GM10266 (cell line): ENCODE data around the gene KDM5C.

ENCODE experiments used
- DNase-seq: peaks from one replicate; pipeline ENCODE4 v3.0.0; 2012; ENCODE audit errors: extremely low spot score
- TF ChIP-seq, protein P1 (sequence below): IDR thresholded peaks from 2 replicates; pipeline ENCODE4 v1.5.1; 2012; ENCODE audit warnings: mild to moderate bottlenecking, low read depth; ENCODE audit not compliant: control insufficient read depth, insufficient read depth; ENCODE audit errors: missing control alignments

Gene KDM5C

DNA sequence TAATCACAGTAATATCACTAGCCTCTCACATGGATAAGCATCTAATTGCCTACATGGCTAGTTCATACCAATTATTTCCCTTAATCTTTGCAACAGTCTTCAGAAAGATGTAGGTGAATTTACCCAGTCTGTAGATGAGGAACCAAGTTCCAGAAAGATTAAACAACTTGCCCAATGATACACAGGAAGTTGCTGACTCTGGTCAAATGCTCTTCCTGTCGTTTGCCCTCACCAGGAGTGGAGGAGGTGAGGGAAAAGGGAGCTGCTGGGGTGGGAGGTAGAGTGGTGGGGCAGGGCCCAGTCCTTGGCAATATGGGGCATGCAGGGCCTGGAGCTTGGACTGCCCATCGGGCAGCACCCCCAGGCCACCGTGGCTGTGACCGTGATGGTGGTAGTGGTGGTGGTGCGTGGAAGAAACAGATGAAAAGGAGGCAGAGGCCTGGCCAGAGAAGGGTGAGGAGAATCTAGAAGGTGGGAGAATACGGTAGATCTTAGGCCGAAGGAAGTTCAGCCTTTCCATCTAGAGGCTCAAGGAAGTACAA is 2.3 kb upstream of the KDM5C start:
- no peak for DNase-seq
- TF ChIP-seq, protein P1, sequence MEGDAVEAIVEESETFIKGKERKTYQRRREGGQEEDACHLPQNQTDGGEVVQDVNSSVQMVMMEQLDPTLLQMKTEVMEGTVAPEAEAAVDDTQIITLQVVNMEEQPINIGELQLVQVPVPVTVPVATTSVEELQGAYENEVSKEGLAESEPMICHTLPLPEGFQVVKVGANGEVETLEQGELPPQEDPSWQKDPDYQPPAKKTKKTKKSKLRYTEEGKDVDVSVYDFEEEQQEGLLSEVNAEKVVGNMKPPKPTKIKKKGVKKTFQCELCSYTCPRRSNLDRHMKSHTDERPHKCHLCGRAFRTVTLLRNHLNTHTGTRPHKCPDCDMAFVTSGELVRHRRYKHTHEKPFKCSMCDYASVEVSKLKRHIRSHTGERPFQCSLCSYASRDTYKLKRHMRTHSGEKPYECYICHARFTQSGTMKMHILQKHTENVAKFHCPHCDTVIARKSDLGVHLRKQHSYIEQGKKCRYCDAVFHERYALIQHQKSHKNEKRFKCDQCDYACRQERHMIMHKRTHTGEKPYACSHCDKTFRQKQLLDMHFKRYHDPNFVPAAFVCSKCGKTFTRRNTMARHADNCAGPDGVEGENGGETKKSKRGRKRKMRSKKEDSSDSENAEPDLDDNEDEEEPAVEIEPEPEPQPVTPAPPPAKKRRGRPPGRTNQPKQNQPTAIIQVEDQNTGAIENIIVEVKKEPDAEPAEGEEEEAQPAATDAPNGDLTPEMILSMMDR = no peak

GRCh38 chrX:53223955-53224859 is 800 bp downstream of the KDM5C start:
- DNase-seq = no peak
- TF ChIP-seq, protein P1 = no peak

DNA sequence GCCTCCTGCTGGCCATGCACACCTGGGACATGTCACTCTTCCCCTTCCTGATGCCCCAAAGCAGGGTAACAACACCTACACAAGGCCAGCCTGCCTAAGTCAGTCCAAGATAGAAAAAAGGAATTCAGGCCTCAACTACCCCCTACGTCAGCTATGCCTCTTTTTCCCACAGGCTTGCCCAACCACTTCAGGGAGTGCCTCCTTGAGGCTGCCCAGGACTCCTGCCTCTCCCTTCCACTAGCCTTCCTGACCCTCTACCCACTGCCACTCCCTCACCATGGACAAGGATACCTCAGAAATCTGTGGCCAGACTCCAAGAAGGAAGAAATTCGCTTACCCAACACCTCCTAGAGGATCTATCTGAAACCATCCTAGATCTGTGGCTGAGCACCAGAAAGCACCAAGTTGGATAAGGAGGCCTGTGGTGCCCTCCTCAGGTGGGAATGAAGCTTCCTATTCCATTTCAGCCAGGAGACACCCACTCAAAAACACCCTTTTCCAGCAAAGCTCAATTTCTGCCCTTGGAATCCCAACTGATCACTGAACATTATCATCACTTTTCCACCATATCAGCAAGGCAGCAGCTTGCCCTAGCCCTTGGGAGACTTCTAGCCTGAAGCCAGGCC is 1.8 kb downstream of the KDM5C start:
- no peak for DNase-seq
- TF ChIP-seq, protein P1 = no peak

DNA sequence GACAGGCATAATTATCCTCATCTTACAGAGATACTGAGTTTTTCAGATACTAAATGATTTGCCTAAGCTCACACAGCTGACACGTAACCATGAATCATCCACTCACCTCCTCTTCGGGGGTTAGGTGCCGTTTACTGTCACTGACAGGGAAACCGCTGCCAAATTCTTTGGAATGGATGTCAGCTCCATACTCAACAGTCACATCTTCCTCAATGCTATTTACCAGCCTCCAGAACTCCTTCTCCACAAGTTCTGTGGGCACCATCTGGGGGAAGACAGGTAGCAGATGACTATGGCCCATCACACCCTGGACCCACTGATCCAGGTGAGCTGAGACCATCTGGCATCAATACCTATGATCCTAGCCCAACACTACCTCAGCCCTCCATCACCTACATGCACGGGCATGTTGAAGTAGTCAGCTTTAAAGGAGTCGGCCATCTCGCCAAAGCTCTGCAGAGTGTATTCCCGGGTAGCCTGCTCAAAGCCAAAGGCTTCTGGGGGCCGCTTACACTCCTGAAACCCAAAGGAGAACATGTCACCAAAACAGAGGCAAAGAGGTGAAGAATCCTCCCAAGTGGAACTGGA is 13.5 kb downstream of the KDM5C start:
- DNase-seq = no peak
- TF ChIP-seq, protein P1 = no peak

DNA sequence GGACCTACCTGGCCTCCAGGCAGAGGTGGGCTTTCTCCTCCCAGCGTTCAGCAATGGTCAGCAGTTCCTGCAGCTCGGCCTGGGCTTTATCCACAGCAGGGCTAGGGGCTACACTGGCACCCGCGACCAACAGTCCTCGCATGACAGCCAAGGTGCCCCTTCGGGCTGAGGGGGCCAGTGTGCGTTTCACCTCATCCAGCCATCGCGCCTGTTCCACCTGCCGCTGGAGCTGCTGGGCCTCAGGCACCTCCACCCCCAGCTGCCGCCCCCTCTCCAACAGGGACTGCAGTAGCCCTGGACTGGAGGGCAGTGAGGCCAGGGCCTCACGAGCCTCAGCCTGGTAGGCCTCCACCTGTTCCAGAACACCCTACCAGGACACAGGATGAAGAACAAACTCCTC is 28.3 kb downstream of the KDM5C start:
- TF ChIP-seq, protein P1 = no peak
- no peak for DNase-seq

DNA sequence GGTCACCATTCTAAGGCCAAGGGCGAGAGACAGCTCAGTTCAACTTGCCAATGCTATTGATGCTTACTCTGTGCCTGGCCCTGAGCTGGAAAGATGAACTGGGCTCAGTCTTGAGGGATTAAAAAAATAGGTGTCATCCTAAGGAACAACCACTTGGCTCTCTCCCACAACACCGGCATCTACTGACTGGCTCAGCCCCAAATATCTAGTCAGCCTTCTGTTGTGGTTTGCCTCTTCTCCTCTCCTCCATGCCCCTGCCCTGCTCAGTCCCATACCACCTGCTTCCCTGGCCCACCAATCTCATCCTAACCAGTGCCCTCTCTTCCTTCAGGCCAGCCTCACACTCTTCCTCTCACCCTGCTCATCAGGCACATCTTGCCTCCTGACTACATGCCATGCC is 29.6 kb downstream of the KDM5C start:
- TF ChIP-seq, protein P1 = no peak
- no peak for DNase-seq

GRCh38 chrX:53194308-53194707 is 30.7 kb downstream of the KDM5C start:
- no peak for DNase-seq
- TF ChIP-seq, protein P1 = no peak
